Neutrophil (primary cell): ENCODE results near the gene AXL.

Source experiments
- H3K27ac ChIP-seq: fragments of 200-600 bp; sonication (generic); 2 replicates; pipeline ENCODE4 v1.5.1; 2016; ENCODE audit warnings: mild to moderate bottlenecking, moderate library complexity
- H3K27me3 ChIP-seq: fragments of 200-600 bp; sonication (generic); 2 replicates; pipeline ENCODE4 v1.6.0; 2016; ENCODE audit warnings: mild to moderate bottlenecking
- H3K36me3 ChIP-seq: fragments of 200-600 bp; sonication (generic); 2 replicates; pipeline ENCODE4 v1.5.1; 2017
- H3K4me1 ChIP-seq, 2 experiments: fragments of 200-600 bp in 1 of 2; sonication (generic) in 1 of 2; 1 replicate in 1 of 2; 2 replicates in 1 of 2; pipeline versions ENCODE4 v1.5.1 to v1.6.1; 2013 to 2016; ENCODE audit warnings: low read depth in 1 of 2, low read length in 1 of 2, mild to moderate bottlenecking in 1 of 2, moderate library complexity in 1 of 2; ENCODE audit not compliant: control insufficient read depth in 1 of 2, insufficient read depth in 1 of 2
- H3K4me3 ChIP-seq, 2 experiments: fragments of 200-600 bp in 1 of 2; sonication (generic) in 1 of 2; 1 replicate in 1 of 2; 2 replicates in 1 of 2; pipeline ENCODE4 v1.5.1; 2013 to 2016; ENCODE audit warnings: low read depth in 1 of 2, low read length in 1 of 2, mild to moderate bottlenecking in 1 of 2, moderate library complexity in 1 of 2
- H3K9me3 ChIP-seq: fragments of 200-600 bp; sonication (generic); 2 replicates; pipeline ENCODE4 v1.5.1; 2016
- TF ChIP-seq, protein P1 (sequence below): fragments of 200-600 bp; sonication (generic); IDR thresholded peaks from 2 replicates; pipeline ENCODE4 v1.5.1; 2016; ENCODE audit warnings: antibody characterized with exemption

AXL gene

DNA sequence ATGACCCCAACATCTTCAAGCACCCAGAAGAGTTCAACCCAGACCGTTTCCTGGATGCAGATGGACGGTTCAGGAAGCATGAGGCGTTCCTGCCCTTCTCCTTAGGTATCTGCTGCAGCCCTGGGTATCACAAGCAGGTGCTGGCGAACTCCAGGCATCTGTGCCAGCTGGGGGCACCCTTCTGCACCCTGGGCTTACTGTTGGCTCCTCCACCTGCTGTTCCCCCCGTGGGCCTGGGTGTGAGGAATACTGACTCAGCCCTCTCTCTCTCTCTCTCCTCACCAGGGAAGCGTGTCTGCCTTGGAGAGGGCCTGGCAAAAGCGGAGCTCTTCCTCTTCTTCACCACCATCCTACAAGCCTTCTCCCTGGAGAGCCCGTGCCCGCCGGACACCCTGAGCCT, 13.0 kb upstream of the AXL start:
- TF ChIP-seq, protein P1, sequence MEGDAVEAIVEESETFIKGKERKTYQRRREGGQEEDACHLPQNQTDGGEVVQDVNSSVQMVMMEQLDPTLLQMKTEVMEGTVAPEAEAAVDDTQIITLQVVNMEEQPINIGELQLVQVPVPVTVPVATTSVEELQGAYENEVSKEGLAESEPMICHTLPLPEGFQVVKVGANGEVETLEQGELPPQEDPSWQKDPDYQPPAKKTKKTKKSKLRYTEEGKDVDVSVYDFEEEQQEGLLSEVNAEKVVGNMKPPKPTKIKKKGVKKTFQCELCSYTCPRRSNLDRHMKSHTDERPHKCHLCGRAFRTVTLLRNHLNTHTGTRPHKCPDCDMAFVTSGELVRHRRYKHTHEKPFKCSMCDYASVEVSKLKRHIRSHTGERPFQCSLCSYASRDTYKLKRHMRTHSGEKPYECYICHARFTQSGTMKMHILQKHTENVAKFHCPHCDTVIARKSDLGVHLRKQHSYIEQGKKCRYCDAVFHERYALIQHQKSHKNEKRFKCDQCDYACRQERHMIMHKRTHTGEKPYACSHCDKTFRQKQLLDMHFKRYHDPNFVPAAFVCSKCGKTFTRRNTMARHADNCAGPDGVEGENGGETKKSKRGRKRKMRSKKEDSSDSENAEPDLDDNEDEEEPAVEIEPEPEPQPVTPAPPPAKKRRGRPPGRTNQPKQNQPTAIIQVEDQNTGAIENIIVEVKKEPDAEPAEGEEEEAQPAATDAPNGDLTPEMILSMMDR, result no peak
- no peaks in the 10 kb centered on the region for H3K9me3 ChIP-seq
- H3K4me1 ChIP-seq, result no peaks in the 10 kb centered on the region
- H3K36me3 ChIP-seq, result no peaks in the 10 kb centered on the region
- no peaks in the 10 kb centered on the region for H3K27me3 ChIP-seq
- H3K4me3 ChIP-seq, result no peak overlapping the region
- no peak overlapping the region for H3K27ac ChIP-seq

DNA sequence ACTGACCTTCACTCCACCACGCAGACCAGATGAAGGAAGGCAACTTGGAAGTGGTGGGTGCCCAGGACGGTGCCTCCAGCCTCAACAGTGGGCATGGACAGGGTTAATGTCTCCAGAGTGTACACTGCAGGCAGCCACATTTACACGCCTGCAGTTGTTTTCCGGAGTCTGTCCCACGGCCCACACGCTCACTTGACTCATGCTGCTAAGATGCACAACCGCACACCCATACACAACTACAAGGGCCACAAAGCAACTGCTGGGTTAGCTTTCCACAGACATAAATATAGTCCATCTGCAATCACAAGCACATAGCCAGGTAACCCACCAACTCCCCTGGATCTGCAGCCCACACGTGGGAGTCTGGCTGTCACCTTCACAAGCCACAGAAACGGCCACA, 12.6 kb upstream of the AXL start:
- H3K36me3 ChIP-seq, result no peaks in the 10 kb centered on the region
- no peaks in the 10 kb centered on the region for H3K27me3 ChIP-seq
- TF ChIP-seq, protein P1, result no peak
- no peak overlapping the region for H3K27ac ChIP-seq
- H3K4me3 ChIP-seq, result no peak overlapping the region
- no peaks in the 10 kb centered on the region for H3K9me3 ChIP-seq
- H3K4me1 ChIP-seq, result no peaks in the 10 kb centered on the region

DNA sequence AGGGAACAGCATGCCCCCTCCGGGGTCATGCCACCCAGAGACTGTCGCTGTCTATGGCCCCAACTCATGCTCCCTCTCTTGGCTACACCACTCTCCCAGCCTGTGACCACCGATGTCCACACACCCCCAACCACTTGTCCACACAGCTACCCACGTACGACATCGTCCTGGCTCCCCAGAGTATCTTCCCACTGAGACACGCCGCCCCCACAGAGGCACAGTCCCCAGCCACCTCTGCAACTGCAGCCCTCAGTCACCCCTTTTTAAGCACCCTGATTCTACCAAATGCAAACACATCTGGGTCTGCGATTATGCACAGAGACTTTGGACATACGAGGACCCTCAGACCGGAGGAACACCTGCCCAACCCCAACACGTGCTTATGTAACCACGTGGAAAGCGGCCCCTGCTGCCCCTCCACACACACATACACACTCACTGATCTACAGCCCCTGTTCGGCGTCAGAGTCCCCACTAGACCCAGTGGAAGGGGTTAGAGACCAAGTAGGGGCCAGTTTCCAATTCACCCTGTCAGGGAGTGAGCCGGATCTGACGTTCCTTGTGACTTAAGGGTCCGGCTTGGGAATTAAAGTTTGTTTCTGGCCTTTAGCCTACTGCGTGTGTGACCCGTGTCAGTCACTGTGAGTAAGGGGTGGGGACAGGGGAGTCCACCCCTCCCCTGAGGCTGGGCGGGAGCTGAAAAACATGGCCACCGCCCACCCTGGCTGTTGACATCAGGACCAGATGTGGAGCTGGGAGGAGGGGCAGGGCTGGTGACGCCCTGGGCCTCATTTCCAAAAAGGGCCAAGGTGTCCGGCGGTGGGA, 11.9 kb upstream of the AXL start:
- Histone ChIP-seq H3K36me3 (no peaks in the 10 kb centered on the region), H3K27ac (no peak overlapping the region), H3K9me3 (no peaks in the 10 kb centered on the region), H3K4me1 (no peaks in the 10 kb centered on the region), H3K27me3 (no peaks in the 10 kb centered on the region), H3K4me3 (no peak overlapping the region)
- TF ChIP-seq, protein P1, result no peak

DNA sequence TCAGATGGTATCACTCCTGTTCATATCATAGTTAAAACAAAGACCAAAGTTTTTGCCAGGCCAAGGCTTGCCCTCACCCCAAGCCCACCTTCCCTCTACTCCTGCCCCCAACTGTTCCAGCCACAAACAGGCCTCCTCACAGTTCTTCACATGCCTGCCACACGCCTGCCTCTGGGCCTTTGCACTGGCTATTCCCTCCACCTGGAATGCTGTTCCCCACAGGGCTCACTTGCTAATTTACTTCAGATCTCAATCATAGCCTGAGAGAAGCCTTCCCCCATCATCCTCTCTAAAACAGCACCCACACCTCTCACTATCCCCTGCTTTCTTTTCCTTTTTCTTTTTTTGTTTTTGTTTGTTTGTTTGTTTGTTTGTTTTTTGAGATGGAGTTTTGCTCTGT, 4.9 kb upstream of the AXL start:
- H3K9me3 ChIP-seq, result no peaks in the 10 kb centered on the region
- peaks cover 16% of the 10 kb centered on the region for H3K27me3 ChIP-seq
- H3K27ac ChIP-seq, result no peak overlapping the region
- no peaks in the 10 kb centered on the region for H3K36me3 ChIP-seq
- H3K4me3 ChIP-seq, result no peak overlapping the region
- no peaks in the 10 kb centered on the region for H3K4me1 ChIP-seq
- TF ChIP-seq, protein P1, result no peak

DNA sequence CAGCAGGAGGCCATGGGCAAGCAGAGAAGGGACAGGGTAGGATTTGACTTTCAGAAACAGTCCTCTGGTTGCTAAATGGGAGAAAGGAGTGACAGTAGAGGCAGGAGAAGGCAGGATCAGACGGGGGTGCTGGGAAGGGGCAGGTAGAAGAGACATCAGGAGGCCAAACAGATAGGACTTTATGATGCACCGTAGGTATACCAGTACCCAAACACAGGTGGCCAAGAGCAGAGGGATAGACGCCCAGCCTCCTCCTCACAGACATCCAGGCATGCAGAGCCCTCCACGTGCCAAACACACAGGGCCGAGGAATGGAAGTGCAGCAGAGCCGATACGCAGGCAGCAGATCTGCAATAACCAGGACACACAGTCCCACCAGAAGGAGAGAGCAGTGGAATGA, 1.3 kb upstream of the AXL start:
- H3K27me3 ChIP-seq, result peaks cover 43% of the 10 kb centered on the region
- H3K36me3 ChIP-seq, result no peaks in the 10 kb centered on the region
- no peak overlapping the region for H3K4me3 ChIP-seq
- H3K27ac ChIP-seq, result no peak overlapping the region
- no peaks in the 10 kb centered on the region for H3K9me3 ChIP-seq
- TF ChIP-seq, protein P1, result no peak
- H3K4me1 ChIP-seq, result no peaks in the 10 kb centered on the region
